A549 (cell line): ENCODE data around the gene RPS6KC1.

ENCODE experiments used
- CTCF ChIP-seq: fragments of >200 bp; sonication (Bioruptor Twin); formaldehyde crosslinking; IDR thresholded peaks from 3 replicates; pipeline ENCODE4 v1.5.1; 2016
- EP300 ChIP-seq, 2 experiments: fragments of >200 bp; sonication (Bioruptor Twin); formaldehyde crosslinking; IDR thresholded peaks; 2 replicates in 1 of 2; 3 replicates in 1 of 2; pipeline ENCODE4 v1.6.1; 2016 to 2017
- JUN ChIP-seq, 2 experiments: fragments of >200 bp; sonication (Bioruptor Twin); formaldehyde crosslinking; IDR thresholded peaks; 2 replicates in 1 of 2; 3 replicates in 1 of 2; pipeline ENCODE4 v1.6.1; 2016 to 2017
- KDM1A ChIP-seq: fragments of 200-600 bp; sonication (generic); IDR thresholded peaks from 2 replicates; pipeline ENCODE4 v1.6.1; 2016; ENCODE audit warnings: low read depth, mild to moderate bottlenecking
- MYC ChIP-seq: IDR thresholded peaks from 2 replicates; pipeline ENCODE4 v1.6.1; 2012; ENCODE audit warnings: mild to moderate bottlenecking, inconsistent platforms, low read length, improper control_type of control experiment, borderline replicate concordance
- POLR2A ChIP-seq: IDR thresholded peaks from 2 replicates; pipeline ENCODE4 v1.6.1; 2012; ENCODE audit warnings: mild to moderate bottlenecking, low read length
- POLR2AphosphoS2 ChIP-seq: conservative IDR thresholded peaks from 2 replicates; pipeline ENCODE4 v1.6.1; 2012; ENCODE audit warnings: low read length, improper control_type of control experiment, inconsistent platforms
- RFX5 ChIP-seq: fragments of 450-650 bp; IDR thresholded peaks from 2 replicates; pipeline ENCODE4 v1.7.1; 2014; ENCODE audit warnings: antibody characterized with exemption, mild to moderate bottlenecking, moderate library complexity
- SMC3 ChIP-seq: fragments of >200 bp; sonication (Bioruptor Twin); formaldehyde crosslinking; IDR thresholded peaks from 3 replicates; pipeline ENCODE4 v1.6.1; 2018; ENCODE audit warnings: inconsistent platforms

- TF ChIP-seq POLR2A (no peak), KDM1A (no peak), EP300 (IDR thresholded peaks at IDR 0.05) (no peak), JUN (IDR thresholded peaks at IDR 0.05) (no peak), CTCF (no peak), RFX5 (no peak), POLR2AphosphoS2 (no peak), MYC (no peak), SMC3 (no peak)
These were observed 3.9 kb downstream of the RPS6KC1 start for GRCh38 chr1:213054733-213055591.
